Type B pancreatic cell (in vitro differentiated cells): ENCODE measurements around the gene ARHGEF7. TPM values are rescaled to one million over a fixed set of nuclear protein-coding genes. Genes with fewer than 3 reads are reported as not detected.

Experiments used
- DNase-seq: peaks from one replicate; pipeline ENCODE4 v3.0.0; 2021; ENCODE audit warnings: mixed read lengths; ENCODE audit not compliant: unreplicated experiment; ENCODE audit errors: extremely low spot score
- H3K27ac Mint-ChIP-seq: 2 replicates; pipeline ENCODE4 v1.8.0; 2021; ENCODE audit warnings: mild to moderate bottlenecking, mixed read lengths
- H3K27me3 Mint-ChIP-seq: 2 replicates; pipeline ENCODE4 v1.8.0; 2021; ENCODE audit warnings: mixed read lengths
- H3K36me3 Mint-ChIP-seq: 2 replicates; pipeline ENCODE4 v1.8.0; 2021; ENCODE audit warnings: mixed read lengths
- H3K4me1 Mint-ChIP-seq: one replicate; pipeline ENCODE4 v1.8.0; 2021; ENCODE audit warnings: mixed read lengths; ENCODE audit not compliant: unreplicated experiment
- H3K4me3 Mint-ChIP-seq: 2 replicates; pipeline ENCODE4 v1.8.0; 2021; ENCODE audit warnings: mild to moderate bottlenecking, mixed read lengths
- H3K9me3 Mint-ChIP-seq: 2 replicates; pipeline ENCODE4 v1.8.0; 2021; ENCODE audit warnings: mixed read lengths
- total RNA-seq: library from RNA; stranded (reverse); gene quantifications from 2 replicates; pipeline ENCODE4 v1.2.1, GENCODE V29; 2021; ENCODE audit warnings: low replicate concordance
- TF ChIP-seq, protein P1 (sequence below): fragments of 200-600 bp; sonication (generic); conservative IDR thresholded peaks from 2 replicates; pipeline ENCODE4 v1.5.0; 2021; ENCODE audit warnings: antibody characterized with exemption, mild to moderate bottlenecking

ARHGEF7 gene
- total RNA-seq, 1 donor from 2014 or later = 103 TPM

DNA sequence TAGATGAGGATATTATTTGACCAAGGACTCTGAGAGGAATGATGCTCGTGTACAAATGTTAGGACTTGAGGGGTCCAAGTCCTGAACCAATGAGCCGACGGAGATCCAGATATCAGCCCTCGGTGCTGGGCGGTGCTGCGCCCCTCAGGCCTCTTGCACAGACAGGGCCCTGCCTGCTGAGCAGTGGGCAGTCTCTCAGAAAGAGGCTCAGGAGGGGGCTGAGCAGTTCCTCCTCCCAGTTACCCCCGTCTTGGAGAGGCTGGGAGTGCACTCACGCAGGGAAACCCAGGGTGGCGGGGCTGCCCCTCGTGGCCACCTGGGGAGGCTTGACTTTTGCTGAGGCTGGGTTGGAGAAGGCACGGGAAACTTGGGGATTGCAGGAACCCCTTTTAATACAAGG, 223.7 kb downstream of the ARHGEF7 start:
- peak; percentile 32 for DNase-seq
- Mint-ChIP-seq H3K9me3 (no peaks in the 10 kb centered on the region), H3K36me3 (peaks cover 7% of the 10 kb centered on the region), H3K27me3 (no peaks in the 10 kb centered on the region), H3K4me1 (no peaks in the 10 kb centered on the region), H3K27ac (no peak overlapping the region), H3K4me3 (no peak overlapping the region)
- TF ChIP-seq, protein P1, sequence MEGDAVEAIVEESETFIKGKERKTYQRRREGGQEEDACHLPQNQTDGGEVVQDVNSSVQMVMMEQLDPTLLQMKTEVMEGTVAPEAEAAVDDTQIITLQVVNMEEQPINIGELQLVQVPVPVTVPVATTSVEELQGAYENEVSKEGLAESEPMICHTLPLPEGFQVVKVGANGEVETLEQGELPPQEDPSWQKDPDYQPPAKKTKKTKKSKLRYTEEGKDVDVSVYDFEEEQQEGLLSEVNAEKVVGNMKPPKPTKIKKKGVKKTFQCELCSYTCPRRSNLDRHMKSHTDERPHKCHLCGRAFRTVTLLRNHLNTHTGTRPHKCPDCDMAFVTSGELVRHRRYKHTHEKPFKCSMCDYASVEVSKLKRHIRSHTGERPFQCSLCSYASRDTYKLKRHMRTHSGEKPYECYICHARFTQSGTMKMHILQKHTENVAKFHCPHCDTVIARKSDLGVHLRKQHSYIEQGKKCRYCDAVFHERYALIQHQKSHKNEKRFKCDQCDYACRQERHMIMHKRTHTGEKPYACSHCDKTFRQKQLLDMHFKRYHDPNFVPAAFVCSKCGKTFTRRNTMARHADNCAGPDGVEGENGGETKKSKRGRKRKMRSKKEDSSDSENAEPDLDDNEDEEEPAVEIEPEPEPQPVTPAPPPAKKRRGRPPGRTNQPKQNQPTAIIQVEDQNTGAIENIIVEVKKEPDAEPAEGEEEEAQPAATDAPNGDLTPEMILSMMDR = no peak

DNA sequence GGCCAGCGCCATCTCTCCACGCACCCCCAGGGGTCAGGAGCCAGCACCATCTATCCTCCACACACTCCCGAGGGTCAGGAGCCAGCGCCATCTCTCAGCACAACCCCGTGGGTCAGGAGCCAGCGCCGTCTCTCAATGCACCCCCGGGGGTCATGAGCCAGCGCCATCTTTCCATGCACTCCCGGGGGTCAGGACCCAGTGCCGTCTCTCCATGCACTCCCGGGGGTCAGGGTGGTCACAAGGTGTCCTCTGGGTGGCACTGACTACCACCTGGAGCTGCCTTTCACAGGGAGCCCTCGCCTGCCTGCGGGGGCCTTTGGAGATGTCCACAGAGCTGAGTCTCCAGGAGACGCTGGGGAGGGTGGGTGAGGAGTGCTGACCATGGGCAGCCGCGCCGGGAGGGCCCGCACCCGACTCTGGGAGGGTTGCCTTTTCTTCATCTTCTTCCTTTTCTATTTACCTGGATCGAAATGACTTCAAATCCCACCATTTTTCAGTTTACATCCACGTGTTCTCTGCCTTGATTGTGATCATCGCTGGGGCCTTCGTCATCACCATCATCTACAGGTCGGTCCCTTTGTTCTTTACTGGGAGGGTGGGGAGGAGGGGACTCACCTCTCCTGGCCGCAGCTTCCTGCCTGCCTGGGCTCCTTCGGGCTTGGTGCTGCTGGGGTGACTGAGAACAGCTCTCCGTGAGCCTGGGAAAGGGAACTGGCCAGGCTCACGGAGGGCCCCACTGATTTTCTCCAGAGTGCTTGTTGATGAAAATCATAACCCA, 224.4 kb downstream of the ARHGEF7 start:
- Mint-ChIP-seq H3K27me3 (no peaks in the 10 kb centered on the region), H3K4me1 (no peaks in the 10 kb centered on the region), H3K36me3 (peaks cover 11% of the 10 kb centered on the region), H3K4me3 (no peak overlapping the region), H3K27ac (no peak overlapping the region), H3K9me3 (no peaks in the 10 kb centered on the region)
- DNase-seq = peak; percentile 45
- TF ChIP-seq, protein P1 = no peak

DNA sequence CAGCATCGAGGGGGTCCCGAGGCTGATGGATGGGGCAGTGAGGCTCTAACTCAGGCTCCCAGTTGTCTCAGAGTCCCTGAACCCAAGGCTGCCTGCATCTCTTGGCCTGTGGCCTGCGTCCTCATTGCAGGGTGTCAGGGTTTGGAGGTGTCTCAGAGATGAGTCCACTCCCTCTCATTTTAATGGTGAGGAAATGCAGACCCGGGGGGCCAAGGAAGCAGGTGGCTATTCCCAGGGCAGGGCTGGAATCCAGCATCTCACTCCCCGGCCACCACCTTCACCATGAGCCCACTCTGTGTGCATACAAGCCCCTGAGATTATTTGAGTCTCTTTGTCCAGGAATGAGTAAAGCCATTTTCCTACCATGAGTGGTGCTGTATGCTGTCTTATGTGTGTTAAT, 226.8 kb downstream of the ARHGEF7 start:
- H3K4me1 Mint-ChIP-seq = no peaks in the 10 kb centered on the region
- H3K27ac Mint-ChIP-seq = no peak overlapping the region
- H3K36me3 Mint-ChIP-seq = peaks cover 11% of the 10 kb centered on the region
- TF ChIP-seq, protein P1 = no peak
- H3K27me3 Mint-ChIP-seq = no peaks in the 10 kb centered on the region
- DNase-seq = no peak
- H3K9me3 Mint-ChIP-seq = no peaks in the 10 kb centered on the region
- no peak overlapping the region for H3K4me3 Mint-ChIP-seq

DNA sequence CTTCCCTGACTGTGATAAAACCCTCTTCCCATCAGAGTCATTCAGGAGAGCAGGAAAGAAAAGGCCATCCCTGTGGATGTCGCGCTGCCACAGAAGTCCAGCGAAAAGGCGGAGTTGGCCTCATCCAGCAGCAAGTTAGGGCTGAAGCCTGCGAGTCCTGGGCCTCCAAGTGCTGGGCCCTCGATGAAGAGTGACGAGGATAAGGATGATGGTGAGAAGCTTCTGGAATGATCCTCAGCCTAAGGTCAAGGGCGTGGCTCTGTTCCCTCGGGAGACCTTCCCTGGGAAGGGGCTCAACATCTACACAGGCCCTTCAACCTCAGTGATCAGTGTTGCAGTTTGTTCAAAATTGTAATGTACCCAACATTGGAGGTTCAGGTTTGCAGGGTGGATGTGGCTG, 227.6 kb downstream of the ARHGEF7 start:
- TF ChIP-seq, protein P1 = no peak
- Mint-ChIP-seq H3K4me1 (no peaks in the 10 kb centered on the region), H3K36me3 (peaks cover 11% of the 10 kb centered on the region), H3K27ac (no peak overlapping the region), H3K27me3 (no peaks in the 10 kb centered on the region), H3K9me3 (no peaks in the 10 kb centered on the region), H3K4me3 (no peak overlapping the region)
- DNase-seq = no peak

DNA sequence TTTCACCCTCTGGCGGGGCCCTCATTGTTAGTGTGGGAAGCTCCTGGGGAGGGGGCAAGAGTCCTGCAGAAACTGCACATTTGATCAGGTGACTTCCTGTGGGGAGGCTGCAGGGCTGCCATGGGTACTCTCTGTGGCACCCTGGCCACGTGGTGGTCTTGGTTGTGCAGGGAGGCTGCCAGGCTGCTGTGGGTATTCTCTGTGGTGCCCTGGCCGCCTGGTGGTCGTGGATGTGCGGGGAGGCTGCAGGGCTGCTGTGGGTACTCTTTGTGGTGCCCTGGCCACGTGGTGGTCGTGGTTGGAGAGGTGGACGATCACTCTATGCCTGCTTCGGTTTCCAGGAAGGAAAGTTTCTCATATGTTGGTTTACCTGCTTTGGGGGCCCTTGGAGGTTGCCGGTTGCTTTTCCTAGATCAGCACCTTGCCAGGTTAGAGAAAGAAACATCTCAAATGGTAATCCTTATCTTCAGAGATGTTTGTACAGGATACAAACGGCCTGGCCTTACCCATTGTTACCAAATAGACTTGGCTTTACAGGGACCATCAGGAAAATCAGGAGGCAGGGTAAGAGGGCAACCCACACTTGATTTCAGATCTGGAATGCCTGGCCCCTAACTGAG, 228.2 kb downstream of the ARHGEF7 start:
- Mint-ChIP-seq H3K36me3 (peaks cover 11% of the 10 kb centered on the region), H3K9me3 (no peaks in the 10 kb centered on the region), H3K27ac (no peak overlapping the region), H3K27me3 (no peaks in the 10 kb centered on the region), H3K4me3 (no peak overlapping the region), H3K4me1 (no peaks in the 10 kb centered on the region)
- TF ChIP-seq, protein P1 = no peak
- no peak for DNase-seq
